ENCODE results near the gene LANCL2.
A peak's percentile ranks its signal among the peaks of the same experiment; 100 is the strongest.
"Not testable (repeated sequence)": the region's sequence is repeated elsewhere in the genome, so short reads cannot be mapped to it uniquely, and the experiment has no call there.

Gene LANCL2

DNA sequence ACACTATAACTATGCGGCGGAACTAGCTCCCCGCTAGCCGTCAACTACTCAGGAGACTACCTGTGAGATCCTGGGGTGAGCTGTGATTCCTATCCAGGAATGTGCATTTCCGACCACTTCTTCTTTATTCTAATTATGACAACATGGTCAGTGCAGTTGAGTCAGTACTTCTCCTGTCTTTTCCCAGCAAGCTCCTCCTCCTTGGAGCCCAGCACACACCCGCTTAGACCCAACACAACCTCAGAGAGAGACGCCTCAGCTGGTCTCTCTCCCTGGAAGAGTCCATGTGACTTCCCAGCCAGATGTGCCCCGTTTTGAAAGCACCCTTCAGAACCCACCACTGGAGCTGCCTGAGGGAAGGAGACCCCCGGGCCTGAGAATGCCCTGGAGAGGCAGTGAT is 106.5 kb downstream of the LANCL2 start:
- DNase-seq (ENCODE audit: low spot score) = not testable (repeated sequence)

DNA sequence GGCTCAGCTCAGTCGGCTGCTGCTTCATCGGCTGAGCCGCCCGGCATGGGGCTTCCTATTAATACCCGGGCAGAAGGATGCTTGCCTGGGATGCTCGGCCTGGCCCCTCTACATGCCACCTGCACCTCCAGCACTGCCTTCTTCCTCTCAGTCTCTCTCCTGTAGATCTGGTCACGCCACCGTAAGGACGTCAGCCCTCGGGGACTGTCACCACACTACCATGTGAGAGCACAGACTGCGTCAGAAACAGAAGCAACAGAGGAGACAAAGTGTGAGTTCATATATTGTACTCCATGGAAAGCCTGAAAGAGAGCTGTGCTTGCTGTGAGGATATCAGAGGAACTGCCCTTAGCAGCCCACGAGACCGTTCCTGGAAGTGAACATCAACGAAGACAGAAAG is 107.3 kb downstream of the LANCL2 start:
- DNase-seq (ENCODE audit: low spot score) = not testable (repeated sequence)

- DNase-seq (ENCODE audit: low spot score) = peak; percentile 23
Measured at GRCh38 chr7:55472928-55473725, 108.0 kb downstream of the LANCL2 start.

GRCh38 chr7:55473932-55474331 is 108.8 kb downstream of the LANCL2 start:
- DNase-seq (ENCODE audit: low spot score) = no peak

DNA sequence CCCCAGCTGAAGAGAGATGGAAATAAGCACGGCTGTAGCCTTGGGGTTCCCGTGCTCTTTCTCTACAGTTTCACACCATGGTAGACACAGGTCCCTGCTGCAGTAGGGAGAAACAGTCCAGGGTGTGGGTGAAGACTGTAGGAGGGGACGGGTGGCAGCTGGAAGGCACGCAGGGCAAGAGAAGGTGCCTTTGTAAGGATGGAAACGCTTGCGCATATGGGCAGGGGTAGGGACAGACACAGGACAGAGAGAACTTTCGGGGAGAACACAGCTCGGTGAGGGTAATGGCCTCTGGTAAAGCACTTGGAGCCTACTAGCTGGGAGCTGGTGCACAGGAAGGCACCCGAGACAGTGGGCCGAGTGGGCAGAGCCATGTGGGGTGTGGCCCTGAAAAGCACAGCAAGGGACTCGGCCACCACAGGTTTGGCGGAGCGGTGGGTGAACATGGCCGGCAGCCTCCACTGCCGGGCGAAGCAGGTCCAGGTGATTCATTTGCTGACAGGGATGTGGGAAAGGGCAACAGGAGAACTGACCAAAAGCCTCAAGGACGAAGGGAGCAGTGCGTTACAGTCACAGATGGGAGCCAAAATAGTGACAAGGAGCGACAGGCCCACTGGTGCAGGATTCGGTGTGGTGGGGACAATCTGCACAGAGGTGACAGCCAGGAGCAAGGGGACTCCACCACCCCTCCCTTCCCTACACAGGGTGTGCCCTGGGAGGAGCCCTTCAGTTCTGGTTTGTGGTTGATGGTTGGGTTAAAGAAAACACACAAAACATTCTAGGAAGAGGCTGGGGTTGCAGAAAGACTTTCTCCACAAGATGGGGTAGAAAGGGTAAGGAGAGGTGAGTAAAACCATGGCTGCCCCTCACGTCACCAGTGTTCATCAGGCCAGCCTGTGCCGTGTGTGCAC is 110.1 kb downstream of the LANCL2 start:
- peak; percentile 61 for DNase-seq (ENCODE audit: low spot score)

DNA sequence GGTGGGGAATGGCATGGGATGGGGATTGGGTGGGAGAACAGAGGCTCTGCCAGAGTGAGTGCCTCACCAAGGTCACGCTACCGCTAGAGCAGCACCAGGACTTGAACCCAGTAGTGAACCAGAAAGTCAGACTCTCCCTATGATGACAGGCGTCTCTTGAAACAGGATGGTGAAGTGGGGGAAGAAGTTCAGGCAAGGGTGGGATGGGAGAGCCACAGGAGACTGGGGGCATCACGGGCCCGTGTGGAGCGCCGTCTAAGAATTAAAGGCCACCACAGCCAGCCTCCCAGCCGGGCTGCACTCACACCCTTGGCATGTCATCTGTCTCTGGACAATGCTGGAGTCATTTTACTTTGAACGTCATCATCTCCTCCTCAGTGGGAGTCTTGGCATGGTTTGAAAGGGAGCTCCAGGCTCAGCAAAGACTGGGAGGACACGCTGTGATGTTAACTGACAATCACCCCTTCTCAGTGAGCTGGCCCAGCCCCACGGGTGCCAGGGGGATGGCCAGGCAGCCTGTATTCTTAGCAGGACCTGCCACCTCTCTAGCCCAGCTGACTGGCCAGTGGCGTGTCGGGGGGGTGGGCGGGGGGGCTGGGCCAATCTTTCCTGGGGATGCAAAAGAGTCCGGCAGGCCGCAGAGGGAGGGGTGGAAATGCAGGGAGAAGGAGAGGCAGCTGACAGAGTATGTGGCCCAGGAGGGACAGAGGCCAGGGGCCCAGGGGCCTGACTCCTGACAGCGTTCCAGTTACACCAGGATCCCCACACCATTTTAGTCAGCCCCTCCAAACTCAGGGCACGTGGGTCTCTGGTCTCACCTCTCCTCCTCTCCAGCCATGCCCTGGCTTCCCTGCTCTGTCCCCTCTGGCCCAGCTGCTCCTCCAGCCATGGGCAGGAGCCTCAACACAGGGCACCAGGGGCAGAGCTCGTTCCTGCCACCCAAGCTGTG is 111.0 kb downstream of the LANCL2 start:
- DNase-seq (ENCODE audit: low spot score) = no peak

- no peak for DNase-seq (ENCODE audit: low spot score)
Measured at GRCh38 chr7:55476852-55477780, 112.0 kb downstream of the LANCL2 start.

GRCh38 chr7:55477781-55478374 is 112.7 kb downstream of the LANCL2 start:
- no peak for DNase-seq (ENCODE audit: low spot score)

- no peak for DNase-seq (ENCODE audit: low spot score)
Measured at GRCh38 chr7:55478700-55479099, 113.6 kb downstream of the LANCL2 start.

GRCh38 chr7:55481155-55481554 is 116.0 kb downstream of the LANCL2 start:
- DNase-seq (ENCODE audit: low spot score) = no peak

GRCh38 chr7:55483046-55483445 is 117.9 kb downstream of the LANCL2 start:
- DNase-seq (ENCODE audit: low spot score) = no peak

Measured in CD4-positive, alpha-beta T cell treated with Interleukin-6 at 100 ng/mL for 8 hours (primary cell).